ENCODE data around the gene GNS.

DNA sequence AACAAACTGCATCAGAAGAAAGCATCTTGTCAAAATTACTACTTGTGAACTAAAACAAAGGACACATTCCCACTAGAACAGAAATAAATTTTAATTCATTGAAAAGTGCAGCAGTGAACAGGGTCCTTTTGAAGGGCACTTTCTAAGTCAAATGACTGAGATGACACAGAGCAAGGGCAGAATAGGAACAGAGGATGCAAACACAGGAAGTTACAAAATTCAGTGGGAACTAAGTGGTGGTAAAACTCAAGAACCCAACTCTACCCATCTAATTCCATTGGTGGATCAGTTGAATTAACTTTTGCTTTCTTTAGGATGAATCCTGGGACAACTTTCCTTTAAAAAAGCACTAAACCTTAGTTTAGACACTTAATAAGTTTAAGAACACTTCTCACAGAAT is 45.8 kb downstream of the GNS start:
- TF ChIP-seq, protein P1, sequence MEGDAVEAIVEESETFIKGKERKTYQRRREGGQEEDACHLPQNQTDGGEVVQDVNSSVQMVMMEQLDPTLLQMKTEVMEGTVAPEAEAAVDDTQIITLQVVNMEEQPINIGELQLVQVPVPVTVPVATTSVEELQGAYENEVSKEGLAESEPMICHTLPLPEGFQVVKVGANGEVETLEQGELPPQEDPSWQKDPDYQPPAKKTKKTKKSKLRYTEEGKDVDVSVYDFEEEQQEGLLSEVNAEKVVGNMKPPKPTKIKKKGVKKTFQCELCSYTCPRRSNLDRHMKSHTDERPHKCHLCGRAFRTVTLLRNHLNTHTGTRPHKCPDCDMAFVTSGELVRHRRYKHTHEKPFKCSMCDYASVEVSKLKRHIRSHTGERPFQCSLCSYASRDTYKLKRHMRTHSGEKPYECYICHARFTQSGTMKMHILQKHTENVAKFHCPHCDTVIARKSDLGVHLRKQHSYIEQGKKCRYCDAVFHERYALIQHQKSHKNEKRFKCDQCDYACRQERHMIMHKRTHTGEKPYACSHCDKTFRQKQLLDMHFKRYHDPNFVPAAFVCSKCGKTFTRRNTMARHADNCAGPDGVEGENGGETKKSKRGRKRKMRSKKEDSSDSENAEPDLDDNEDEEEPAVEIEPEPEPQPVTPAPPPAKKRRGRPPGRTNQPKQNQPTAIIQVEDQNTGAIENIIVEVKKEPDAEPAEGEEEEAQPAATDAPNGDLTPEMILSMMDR (IDR thresholded peaks at IDR 0.05), result no peak
- TF ChIP-seq POLR2A (IDR thresholded peaks at IDR 0.05), result no peak

All from testis (tissue), 2 donors.